Endothelial cell of umbilical vein (primary cell): ENCODE measurements around the gene GAA.

Source experiments
- EZH2 ChIP-seq: IDR thresholded peaks from 2 replicates; pipeline ENCODE4 v1.6.1; 2012; ENCODE audit warnings: borderline replicate concordance, low read depth, mild to moderate bottlenecking, moderate library complexity, low read length, inconsistent platforms; ENCODE audit not compliant: severe bottlenecking
- FOS ChIP-seq: IDR thresholded peaks from 2 replicates; pipeline ENCODE4 v1.6.1; 2011; ENCODE audit warnings: mild to moderate bottlenecking, low read length, moderate library complexity, borderline replicate concordance; ENCODE audit not compliant: insufficient read depth
- GATA2 ChIP-seq: IDR thresholded peaks from 2 replicates; pipeline ENCODE4 v1.7.0; 2011; ENCODE audit warnings: low read depth, mild to moderate bottlenecking, moderate library complexity, mixed read lengths, low read length; ENCODE audit not compliant: insufficient read length, insufficient read depth
- JUN ChIP-seq: IDR thresholded peaks from 2 replicates; pipeline ENCODE4 v1.6.1; 2011; ENCODE audit warnings: borderline replicate concordance, low read depth; ENCODE audit not compliant: insufficient read length, insufficient read depth
- MYC ChIP-seq: IDR thresholded peaks from one replicate; pipeline ENCODE4 v1.6.1; 2011; ENCODE audit warnings: mild to moderate bottlenecking, low read depth, low read length
- POLR2A ChIP-seq: IDR thresholded peaks from 2 replicates; pipeline ENCODE4 v1.6.1; 2012; ENCODE audit warnings: low read depth, mild to moderate bottlenecking, control low read depth, low read length
- POLR2AphosphoS5 ChIP-seq: IDR thresholded peaks from 2 replicates; pipeline ENCODE4 v1.6.1; 2012; ENCODE audit warnings: low read depth, mild to moderate bottlenecking, control low read depth, low read length, moderate library complexity; ENCODE audit not compliant: insufficient read depth
- TF ChIP-seq, protein P1 (sequence below), 2 donors: IDR thresholded peaks; 1 replicate in 1 of 2; 2 replicates in 1 of 2; pipeline ENCODE4 v1.5.1; 2011; ENCODE audit warnings: low read length in 2 of 2, mild to moderate bottlenecking in 2 of 2, moderate library complexity in 2 of 2, control low read depth in 1 of 2, inconsistent platforms in 1 of 2, low read depth in 1 of 2; ENCODE audit not compliant: insufficient read depth in 1 of 2; ENCODE audit errors: extremely low read depth in 1 of 2
- TF ChIP-seq, protein P2 (sequence below): IDR thresholded peaks from 2 replicates; pipeline ENCODE4 v1.6.1; 2011; ENCODE audit not compliant: insufficient read depth, insufficient read length

DNA sequence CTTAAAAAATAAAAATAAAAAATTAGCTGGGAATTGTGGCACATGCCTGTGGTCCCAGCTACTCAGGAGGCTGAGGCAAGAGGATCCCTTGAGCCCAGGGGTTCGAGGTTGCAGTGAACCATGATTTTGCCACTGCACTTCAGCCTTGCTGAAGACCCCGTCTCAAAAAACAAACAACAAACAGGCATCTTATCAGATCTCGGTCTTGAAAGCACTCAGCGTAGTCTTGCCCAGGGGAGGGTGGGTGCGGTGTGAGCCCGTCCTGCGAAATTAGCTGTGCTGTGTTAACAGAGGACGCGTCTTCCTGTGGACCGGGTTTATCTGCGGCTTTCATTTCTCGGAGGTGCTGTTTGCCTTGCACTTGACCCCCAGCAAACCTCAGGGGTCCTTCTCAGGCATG is 5.4 kb downstream of the GAA start:
- TF ChIP-seq POLR2AphosphoS5: no peak
- TF ChIP-seq, protein P1, sequence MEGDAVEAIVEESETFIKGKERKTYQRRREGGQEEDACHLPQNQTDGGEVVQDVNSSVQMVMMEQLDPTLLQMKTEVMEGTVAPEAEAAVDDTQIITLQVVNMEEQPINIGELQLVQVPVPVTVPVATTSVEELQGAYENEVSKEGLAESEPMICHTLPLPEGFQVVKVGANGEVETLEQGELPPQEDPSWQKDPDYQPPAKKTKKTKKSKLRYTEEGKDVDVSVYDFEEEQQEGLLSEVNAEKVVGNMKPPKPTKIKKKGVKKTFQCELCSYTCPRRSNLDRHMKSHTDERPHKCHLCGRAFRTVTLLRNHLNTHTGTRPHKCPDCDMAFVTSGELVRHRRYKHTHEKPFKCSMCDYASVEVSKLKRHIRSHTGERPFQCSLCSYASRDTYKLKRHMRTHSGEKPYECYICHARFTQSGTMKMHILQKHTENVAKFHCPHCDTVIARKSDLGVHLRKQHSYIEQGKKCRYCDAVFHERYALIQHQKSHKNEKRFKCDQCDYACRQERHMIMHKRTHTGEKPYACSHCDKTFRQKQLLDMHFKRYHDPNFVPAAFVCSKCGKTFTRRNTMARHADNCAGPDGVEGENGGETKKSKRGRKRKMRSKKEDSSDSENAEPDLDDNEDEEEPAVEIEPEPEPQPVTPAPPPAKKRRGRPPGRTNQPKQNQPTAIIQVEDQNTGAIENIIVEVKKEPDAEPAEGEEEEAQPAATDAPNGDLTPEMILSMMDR (IDR thresholded peaks at IDR 0.05; ENCODE audit: extremely low read depth in 1 of 2, insufficient read depth in 1 of 2, low read depth in 1 of 2, low read length in 2 of 2): no peak
- TF ChIP-seq EZH2: no peak
- TF ChIP-seq POLR2A: no peak
- no peak for TF ChIP-seq JUN
- no peak for TF ChIP-seq MYC
- TF ChIP-seq, protein P2, sequence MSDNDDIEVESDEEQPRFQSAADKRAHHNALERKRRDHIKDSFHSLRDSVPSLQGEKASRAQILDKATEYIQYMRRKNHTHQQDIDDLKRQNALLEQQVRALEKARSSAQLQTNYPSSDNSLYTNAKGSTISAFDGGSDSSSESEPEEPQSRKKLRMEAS: no peak
- TF ChIP-seq FOS: no peak
- TF ChIP-seq GATA2: no peak
